Measurements from ENCODE around the gene ELAVL4. TPM values are rescaled to one million over a fixed set of nuclear protein-coding genes. Genes with fewer than 3 reads are reported as not detected.
A peak's percentile ranks its signal among the peaks of the same experiment; 100 is the strongest.

The ELAVL4 gene
- total and polyA plus RNA-seq, 2 of the 8 experiments (the other 6 are each of a cell fraction or from before 2014, with no cell fraction given): 0.21 to 0.89 TPM

DNA sequence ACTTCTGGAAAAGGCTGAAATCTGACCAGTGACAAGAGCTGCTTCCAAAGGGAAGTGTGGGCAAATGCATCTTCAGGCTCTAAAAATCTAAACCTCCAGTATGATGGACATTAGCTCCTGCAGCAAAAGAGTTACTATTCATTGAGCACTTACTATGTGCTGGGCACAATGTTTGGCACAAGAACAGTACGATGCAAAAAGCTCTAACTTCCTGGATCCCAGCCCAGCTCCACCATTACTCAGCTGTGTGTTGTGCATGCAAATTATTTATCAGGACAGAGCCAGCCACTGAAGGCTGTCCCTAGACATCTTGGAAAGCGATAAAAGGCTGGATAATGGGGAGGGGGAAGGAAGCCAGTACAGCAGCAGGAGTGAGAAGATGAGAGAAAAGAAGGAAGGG lies 143.5 kb downstream of the ELAVL4 start:
- Histone ChIP-seq H3K23me2 (ENCODE audit: low read depth, low read length) (no peaks in the 10 kb centered on the region), H3K4me2 (ENCODE audit: insufficient read depth in 1 of 2, low read depth in 2 of 2, low read length in 2 of 2) (peak overlapping the region; percentile 17 to 45; a peak in 2 of 4 replicates), H3K9ac (replicated peaks in 1 of 4; ENCODE audit: extremely low read depth in 1 of 4, low read depth in 3 of 4, low read length in 3 of 4) (no peak overlapping the region), H4K8ac (ENCODE audit: extremely low read depth, insufficient read depth, low read length) (no peak overlapping the region), H3K14ac (ENCODE audit: insufficient read length) (no peak overlapping the region), H3K4me3 (ENCODE audit: extremely low read depth in 1 of 4, insufficient read depth in 2 of 4, low read depth in 3 of 4, low read length in 4 of 4) (no peak overlapping the region), H4K20me1 (replicated peaks in 1 of 2; ENCODE audit: control insufficient read depth in 1 of 2, insufficient read depth in 2 of 2, low read length in 2 of 2) (no peaks in the 10 kb centered on the region), H2AFZ (ENCODE audit: low read length) (no peak overlapping the region), H3K23ac (ENCODE audit: insufficient read length) (no peak overlapping the region), H2AK5ac (ENCODE audit: low read depth, low read length) (no peak overlapping the region), H4K91ac (replicated peaks; ENCODE audit: insufficient read length, low read length) (no peak overlapping the region), H3K27me3 (replicated peaks in 1 of 4; ENCODE audit: control insufficient read depth in 3 of 4, extremely low read depth in 1 of 4, insufficient read depth in 3 of 4, low read length in 3 of 4) (no peaks in the 10 kb centered on the region), H2BK20ac (ENCODE audit: low read length) (no peak overlapping the region), H3K4me1 (replicated peaks in 1 of 4; ENCODE audit: control insufficient read depth in 3 of 4, insufficient read depth in 4 of 4, low read length in 3 of 4) (peaks cover 0 to 4% (median 2%) of the 10 kb centered on the region in 4 experiments; a peak in 3 of 7 replicates), H3K27ac (ENCODE audit: low read depth, low read length) (no peak overlapping the region), H3K9me3 (ENCODE audit: insufficient read depth in 2 of 2, low read depth in 1 of 2, low read length in 1 of 2) (no peaks in the 10 kb centered on the region), H3K56ac (replicated peaks; ENCODE audit: insufficient read length, low read depth, low read length) (no peak overlapping the region), H3K79me1 (ENCODE audit: low read depth, low read length) (no peaks in the 10 kb centered on the region), H3K4ac (replicated peaks; ENCODE audit: insufficient read length, low read depth, low read length) (no peak overlapping the region), H4K5ac (ENCODE audit: insufficient read length, low read depth, low read length) (no peak overlapping the region), H3K18ac (ENCODE audit: extremely low read depth, low read length) (no peak overlapping the region), H2BK120ac (replicated peaks; ENCODE audit: low read depth, low read length) (no peak overlapping the region), H2BK15ac (ENCODE audit: low read length) (no peak overlapping the region), H2BK5ac (ENCODE audit: low read depth, low read length) (no peak overlapping the region), H3K36me3 (ENCODE audit: control insufficient read depth in 2 of 4, insufficient read depth in 4 of 4, low read length in 3 of 4) (no peaks in the 10 kb centered on the region), H3K79me2 (ENCODE audit: control insufficient read depth in 1 of 2, insufficient read depth in 2 of 2, low read length in 2 of 2) (no peaks in the 10 kb centered on the region), H2BK12ac (ENCODE audit: low read depth, low read length) (no peak overlapping the region)
- FAIRE-seq (no peak), DNase-seq (ENCODE audit: low read depth in 1 of 2, low spot score in 2 of 2) (no peak)
- CTCF ChIA-PET (ENCODE audit: partially characterized antibody): interaction anchor here (1.5 to 1.7 kb wide), 2 partner anchors 22 to 79 kb away, joined by 3 to 7 read pairs; no protein-coding TSS in a partner anchor
- WGBS, 2 experiments (ENCODE audit: extremely low coverage in 1 of 2, insufficient coverage in 1 of 2, insufficient read length in 1 of 2, insufficient replicate concordance in 2 of 2, low coverage in 1 of 2, low lambda C conversion rate in 2 of 2, missing lambda C conversion rate in 1 of 2): 74% methylated on average over 2 of the region's 2 CpGs; no CpG with 5 or more reads in 1 of the 2 experiments
- POLR2A ChIA-PET (ENCODE audit: partially characterized antibody): no interaction called here
- no peak for TF ChIP-seq RXRA (IDR thresholded peaks at IDR 0.05; ENCODE audit: insufficient read depth, low read depth, low read length)
- TF ChIP-seq SRF (IDR thresholded peaks at IDR 0.05; ENCODE audit: low read depth, low read length): no peak
- TF ChIP-seq JUN (IDR thresholded peaks at IDR 0.05; ENCODE audit: low read depth, low read length): no peak
- no peak for TF ChIP-seq USF2 (IDR thresholded peaks at IDR 0.05; ENCODE audit: low read length)
- TF ChIP-seq ATF2 (IDR thresholded peaks at IDR 0.05; ENCODE audit: low read length): no peak
- TF ChIP-seq GABPA (IDR thresholded peaks at IDR 0.05; ENCODE audit: borderline replicate concordance, insufficient read depth, low read length): no peak
- no peak for TF ChIP-seq KDM1A (IDR thresholded peaks at IDR 0.05; ENCODE audit: borderline replicate concordance, low read length)
- TF ChIP-seq RNF2 (IDR thresholded peaks at IDR 0.05; ENCODE audit: borderline replicate concordance, low read depth, low read length, missing control alignments, poor library complexity, severe bottlenecking): no peak
- no peak for TF ChIP-seq E2F6 (IDR thresholded peaks at IDR 0.05)
- TF ChIP-seq SP1 (IDR thresholded peaks at IDR 0.05; ENCODE audit: low read depth, low read length): no peak
